Measurements from ENCODE around the gene LAMB4.
A peak's percentile ranks its signal among the peaks of the same experiment; 100 is the strongest.

Gene LAMB4

DNA sequence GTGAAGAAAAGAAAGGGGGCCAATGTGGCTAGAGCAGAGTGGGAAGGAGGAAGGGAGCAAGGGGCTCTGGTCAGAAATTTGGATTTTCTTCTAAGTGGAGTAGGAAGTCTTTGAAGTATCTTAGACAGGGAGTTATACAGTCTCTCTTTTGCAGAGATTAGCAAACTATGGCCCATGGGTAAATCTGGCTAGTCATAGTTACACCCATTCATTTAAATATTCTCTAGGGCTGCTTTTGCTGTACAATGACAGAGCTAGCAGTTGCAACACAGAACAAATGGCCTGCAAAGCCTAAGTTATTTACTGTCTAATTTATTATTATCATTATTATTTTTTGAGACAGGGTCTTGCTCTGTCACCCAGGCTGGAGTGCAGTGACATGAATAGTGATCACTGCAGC, 10.5 kb upstream of the LAMB4 start:
- Histone ChIP-seq H3K9ac (ENCODE audit: low read length) (no peak overlapping the region), H3K4me3 (ENCODE audit: low read length) (no peak overlapping the region), H3K27me3 (replicated peaks; ENCODE audit: control insufficient read depth, insufficient read depth, low read length) (no peaks in the 10 kb centered on the region), H3K9me3 (ENCODE audit: control insufficient read depth, low read length) (no peaks in the 10 kb centered on the region), H3K36me3 (ENCODE audit: control insufficient read depth, insufficient read depth, low read length, severe bottlenecking) (no peaks in the 10 kb centered on the region), H3K4me1 (ENCODE audit: control insufficient read depth, insufficient read depth, low read length) (peaks cover 4% of the 10 kb centered on the region)
- DNase-seq (ENCODE audit: low read depth) = peak; percentile 23

DNA sequence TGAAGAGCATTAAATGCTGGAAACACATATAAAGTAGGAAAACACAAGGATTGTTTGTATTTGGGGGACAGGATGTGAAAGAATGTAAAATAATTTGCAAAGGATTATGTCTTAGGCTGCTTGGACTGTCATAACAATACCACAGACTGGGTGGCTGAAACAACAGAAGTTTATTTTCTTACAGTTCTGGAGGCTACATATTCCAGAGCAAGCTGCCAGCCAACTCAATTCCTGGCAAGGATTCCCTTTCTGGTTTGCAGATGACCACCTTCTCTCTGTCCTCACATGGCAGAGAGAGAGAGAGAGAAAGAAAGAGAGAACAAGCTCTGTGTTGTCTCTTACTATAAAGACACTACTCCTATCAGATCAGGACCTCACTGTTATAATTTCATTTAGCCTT, 8.8 kb upstream of the LAMB4 start:
- no peaks in the 10 kb centered on the region for H3K9me3 ChIP-seq (ENCODE audit: control insufficient read depth, low read length)
- H3K27me3 ChIP-seq (replicated peaks; ENCODE audit: control insufficient read depth, insufficient read depth, low read length) = no peaks in the 10 kb centered on the region
- peak; percentile 51 for DNase-seq (ENCODE audit: low read depth)
- no peaks in the 10 kb centered on the region for H3K36me3 ChIP-seq (ENCODE audit: control insufficient read depth, insufficient read depth, low read length, severe bottlenecking)
- no peak overlapping the region for H3K4me3 ChIP-seq (ENCODE audit: low read length)
- no peak overlapping the region for H3K9ac ChIP-seq (ENCODE audit: low read length)
- H3K4me1 ChIP-seq (ENCODE audit: control insufficient read depth, insufficient read depth, low read length) = peaks cover 4% of the 10 kb centered on the region

DNA sequence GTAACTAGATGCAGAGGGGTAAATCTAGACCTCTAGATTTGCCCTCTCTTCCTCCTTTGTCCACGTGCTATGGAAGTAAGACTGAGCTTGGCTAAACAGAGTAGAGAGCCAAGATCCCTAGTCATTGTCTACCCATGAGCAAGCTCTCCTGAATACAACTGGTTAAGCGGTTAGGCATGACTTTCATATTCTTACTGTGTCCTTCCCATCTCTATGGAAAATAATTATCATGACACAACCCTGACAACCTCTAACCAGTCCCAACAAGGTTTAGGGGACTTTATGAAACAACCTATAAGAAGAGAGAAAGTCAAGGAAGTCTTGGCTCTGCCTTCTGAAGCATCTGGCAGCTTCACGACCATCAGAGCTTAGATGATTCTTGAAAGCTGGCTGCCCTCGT, 7.8 kb upstream of the LAMB4 start:
- no peak overlapping the region for H3K9ac ChIP-seq (ENCODE audit: low read length)
- no peak overlapping the region for H3K4me3 ChIP-seq (ENCODE audit: low read length)
- DNase-seq (ENCODE audit: low read depth) = no peak
- no peaks in the 10 kb centered on the region for H3K9me3 ChIP-seq (ENCODE audit: control insufficient read depth, low read length)
- peaks cover 4% of the 10 kb centered on the region for H3K4me1 ChIP-seq (ENCODE audit: control insufficient read depth, insufficient read depth, low read length)
- no peaks in the 10 kb centered on the region for H3K27me3 ChIP-seq (replicated peaks; ENCODE audit: control insufficient read depth, insufficient read depth, low read length)
- H3K36me3 ChIP-seq (ENCODE audit: control insufficient read depth, insufficient read depth, low read length, severe bottlenecking) = no peaks in the 10 kb centered on the region

GRCh38 chr7:108137040-108137439, 6.9 kb upstream of the LAMB4 start:
- DNase-seq (ENCODE audit: low read depth) = no peak
- peaks cover 4% of the 10 kb centered on the region for H3K4me1 ChIP-seq (ENCODE audit: control insufficient read depth, insufficient read depth, low read length)
- no peak overlapping the region for H3K9ac ChIP-seq (ENCODE audit: low read length)
- no peaks in the 10 kb centered on the region for H3K9me3 ChIP-seq (ENCODE audit: control insufficient read depth, low read length)
- H3K27me3 ChIP-seq (replicated peaks; ENCODE audit: control insufficient read depth, insufficient read depth, low read length) = no peaks in the 10 kb centered on the region
- no peak overlapping the region for H3K4me3 ChIP-seq (ENCODE audit: low read length)
- H3K36me3 ChIP-seq (ENCODE audit: control insufficient read depth, insufficient read depth, low read length, severe bottlenecking) = no peaks in the 10 kb centered on the region

- no peaks in the 10 kb centered on the region for H3K36me3 ChIP-seq (ENCODE audit: control insufficient read depth, insufficient read depth, low read length, severe bottlenecking)
- peaks cover 4% of the 10 kb centered on the region for H3K4me1 ChIP-seq (ENCODE audit: control insufficient read depth, insufficient read depth, low read length)
- H3K9ac ChIP-seq (ENCODE audit: low read length) = no peak overlapping the region
- no peaks in the 10 kb centered on the region for H3K27me3 ChIP-seq (replicated peaks; ENCODE audit: control insufficient read depth, insufficient read depth, low read length)
- no peaks in the 10 kb centered on the region for H3K9me3 ChIP-seq (ENCODE audit: control insufficient read depth, low read length)
- no peak for DNase-seq (ENCODE audit: low read depth)
- no peak overlapping the region for H3K4me3 ChIP-seq (ENCODE audit: low read length)
These were observed 6.1 kb upstream of the LAMB4 start for GRCh38 chr7:108136191-108136688.

DNA sequence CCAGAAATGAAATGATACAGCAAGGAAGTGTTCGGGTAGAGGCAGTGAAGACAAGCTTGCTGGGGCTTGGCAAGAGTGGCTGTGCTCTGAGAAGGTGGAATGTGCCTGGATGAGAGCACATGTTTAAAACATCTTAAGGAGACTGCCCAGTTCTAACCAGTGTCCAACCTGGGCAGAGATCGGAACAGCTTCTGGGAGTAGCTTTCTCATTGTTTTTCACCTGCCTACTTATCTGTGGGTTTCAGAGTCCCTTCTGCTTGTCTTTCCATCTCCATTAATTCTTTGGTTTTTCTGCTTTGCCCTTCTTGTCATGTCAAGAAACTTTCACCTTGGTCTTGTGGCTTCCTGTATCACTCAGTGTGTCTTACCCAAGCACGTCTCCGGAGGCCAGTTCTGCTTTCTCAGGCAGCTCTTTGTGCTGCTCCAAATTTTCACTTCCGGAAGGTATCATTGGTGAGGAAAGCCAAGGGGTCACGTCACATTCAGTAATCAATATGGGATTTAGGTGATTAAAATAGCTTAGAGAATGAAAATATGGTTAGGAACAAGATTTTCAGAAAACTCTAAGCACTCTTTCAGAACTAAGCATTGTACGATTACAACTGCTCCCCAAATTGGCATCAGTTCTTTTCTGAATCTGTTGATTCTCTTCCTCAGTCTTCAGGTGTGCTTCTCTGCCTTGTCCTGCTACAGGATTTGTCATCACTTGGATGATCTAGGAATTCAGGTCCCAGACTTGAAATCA, 5.5 kb upstream of the LAMB4 start:
- Histone ChIP-seq H3K4me3 (ENCODE audit: low read length) (no peak overlapping the region), H3K27me3 (replicated peaks; ENCODE audit: control insufficient read depth, insufficient read depth, low read length) (no peaks in the 10 kb centered on the region), H3K36me3 (ENCODE audit: control insufficient read depth, insufficient read depth, low read length, severe bottlenecking) (no peaks in the 10 kb centered on the region), H3K4me1 (ENCODE audit: control insufficient read depth, insufficient read depth, low read length) (peaks cover 3% of the 10 kb centered on the region), H3K9ac (ENCODE audit: low read length) (no peak overlapping the region), H3K9me3 (ENCODE audit: control insufficient read depth, low read length) (no peaks in the 10 kb centered on the region)
- DNase-seq (ENCODE audit: low read depth) = no peak

GRCh38 chr7:108134486-108134885, 4.3 kb upstream of the LAMB4 start:
- Histone ChIP-seq H3K9me3 (ENCODE audit: control insufficient read depth, low read length) (no peaks in the 10 kb centered on the region), H3K36me3 (ENCODE audit: control insufficient read depth, insufficient read depth, low read length, severe bottlenecking) (no peaks in the 10 kb centered on the region), H3K9ac (ENCODE audit: low read length) (no peak overlapping the region), H3K27me3 (replicated peaks; ENCODE audit: control insufficient read depth, insufficient read depth, low read length) (no peaks in the 10 kb centered on the region), H3K4me1 (ENCODE audit: control insufficient read depth, insufficient read depth, low read length) (peaks cover 6% of the 10 kb centered on the region), H3K4me3 (ENCODE audit: low read length) (no peak overlapping the region)
- DNase-seq (ENCODE audit: low read depth) = no peak

DNA sequence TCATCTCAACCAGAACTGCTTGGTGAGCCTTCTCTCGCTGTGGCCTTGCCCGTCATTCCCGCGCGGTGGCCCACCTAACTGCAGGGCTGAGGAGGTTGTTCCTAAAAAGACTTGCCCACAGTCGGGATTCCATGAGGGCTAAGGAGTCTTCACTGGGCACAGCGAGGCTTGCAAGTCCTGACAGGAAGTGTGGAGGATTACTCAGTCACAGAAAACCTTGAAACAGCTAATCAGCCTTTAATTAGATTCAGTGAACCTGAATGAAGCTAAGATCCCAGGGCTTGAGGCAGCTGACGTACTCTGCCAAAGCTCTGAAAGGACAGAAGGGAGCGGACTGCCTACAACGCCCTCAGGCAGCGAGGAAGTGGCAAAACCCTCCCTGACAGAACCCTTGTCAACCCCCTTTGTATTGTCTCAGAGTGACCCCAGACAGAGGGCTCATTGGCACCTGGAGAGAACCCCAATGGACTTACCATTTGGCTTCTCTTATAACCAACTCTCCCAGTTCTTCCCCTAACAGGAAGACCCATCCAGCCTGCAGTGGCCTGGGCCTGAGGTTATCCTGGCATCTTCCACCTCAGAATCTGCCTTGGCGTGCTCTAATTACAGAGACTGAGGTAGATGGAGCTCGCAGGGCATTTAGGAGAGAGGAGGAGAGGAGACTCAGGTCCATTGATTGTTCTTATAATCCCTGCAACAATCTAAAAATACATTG, 2.5 kb upstream of the LAMB4 start:
- Histone ChIP-seq H3K4me1 (ENCODE audit: control insufficient read depth, insufficient read depth, low read length) (peaks cover 13% of the 10 kb centered on the region), H3K9ac (ENCODE audit: low read length) (no peak overlapping the region), H3K4me3 (ENCODE audit: low read length) (no peak overlapping the region), H3K9me3 (ENCODE audit: control insufficient read depth, low read length) (no peaks in the 10 kb centered on the region), H3K36me3 (ENCODE audit: control insufficient read depth, insufficient read depth, low read length, severe bottlenecking) (no peaks in the 10 kb centered on the region), H3K27me3 (replicated peaks; ENCODE audit: control insufficient read depth, insufficient read depth, low read length) (no peaks in the 10 kb centered on the region)
- DNase-seq (ENCODE audit: low read depth) = no peak

- no peaks in the 10 kb centered on the region for H3K9me3 ChIP-seq (ENCODE audit: control insufficient read depth, low read length)
- no peak overlapping the region for H3K4me3 ChIP-seq (ENCODE audit: low read length)
- no peaks in the 10 kb centered on the region for H3K27me3 ChIP-seq (replicated peaks; ENCODE audit: control insufficient read depth, insufficient read depth, low read length)
- peaks cover 21% of the 10 kb centered on the region for H3K4me1 ChIP-seq (ENCODE audit: control insufficient read depth, insufficient read depth, low read length)
- DNase-seq (ENCODE audit: low read depth) = peak; percentile 67
- no peak overlapping the region for H3K9ac ChIP-seq (ENCODE audit: low read length)
- no peaks in the 10 kb centered on the region for H3K36me3 ChIP-seq (ENCODE audit: control insufficient read depth, insufficient read depth, low read length, severe bottlenecking)
These were observed 869 bp downstream of the LAMB4 start for GRCh38 chr7:108129018-108129965.

DNA sequence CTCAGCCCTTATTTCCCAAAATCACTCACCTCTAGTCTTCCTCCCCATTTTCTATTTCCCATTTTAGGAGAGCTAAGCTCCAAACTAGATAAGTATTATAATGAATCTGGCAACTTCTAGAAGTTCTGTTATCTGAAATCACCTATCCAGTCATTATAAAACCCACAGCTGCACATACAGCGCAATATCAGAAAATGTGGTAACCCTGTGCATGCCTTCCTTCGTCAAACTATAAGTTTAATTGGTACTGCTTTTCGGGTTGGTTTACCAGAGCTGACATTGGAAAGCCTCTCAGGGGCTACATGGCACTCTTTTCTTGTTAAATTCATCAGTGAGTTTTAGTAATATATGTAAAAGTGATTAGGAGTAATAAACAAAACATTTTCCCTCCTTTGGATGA, 1.6 kb downstream of the LAMB4 start:
- no peak overlapping the region for H3K4me3 ChIP-seq (ENCODE audit: low read length)
- H3K36me3 ChIP-seq (ENCODE audit: control insufficient read depth, insufficient read depth, low read length, severe bottlenecking) = no peaks in the 10 kb centered on the region
- DNase-seq (ENCODE audit: low read depth) = no peak
- peaks cover 21% of the 10 kb centered on the region for H3K4me1 ChIP-seq (ENCODE audit: control insufficient read depth, insufficient read depth, low read length)
- no peaks in the 10 kb centered on the region for H3K27me3 ChIP-seq (replicated peaks; ENCODE audit: control insufficient read depth, insufficient read depth, low read length)
- H3K9ac ChIP-seq (ENCODE audit: low read length) = no peak overlapping the region
- H3K9me3 ChIP-seq (ENCODE audit: control insufficient read depth, low read length) = no peaks in the 10 kb centered on the region

GRCh38 chr7:108127461-108127860, 2.7 kb downstream of the LAMB4 start:
- no peaks in the 10 kb centered on the region for H3K27me3 ChIP-seq (replicated peaks; ENCODE audit: control insufficient read depth, insufficient read depth, low read length)
- no peak for DNase-seq (ENCODE audit: low read depth)
- no peaks in the 10 kb centered on the region for H3K36me3 ChIP-seq (ENCODE audit: control insufficient read depth, insufficient read depth, low read length, severe bottlenecking)
- no peaks in the 10 kb centered on the region for H3K9me3 ChIP-seq (ENCODE audit: control insufficient read depth, low read length)
- no peak overlapping the region for H3K4me3 ChIP-seq (ENCODE audit: low read length)
- H3K9ac ChIP-seq (ENCODE audit: low read length) = no peak overlapping the region
- H3K4me1 ChIP-seq (ENCODE audit: control insufficient read depth, insufficient read depth, low read length) = peaks cover 21% of the 10 kb centered on the region

Measured in adipocyte (in vitro differentiated cells).